DOHH2 (cell line): ENCODE results near the gene CLDN10.

Experiments used
- H3F3A ChIP-seq: fragments of 200-600 bp; sonication (generic), shearing (Covaris generic); 2 replicates; pipeline ENCODE4 v1.6.0; 2016; ENCODE audit warnings: antibody characterized with exemption, mild to moderate bottlenecking; ENCODE audit not compliant: control insufficient read depth, insufficient read depth
- H3K27ac ChIP-seq: fragments of 200-600 bp; sonication (generic); 2 replicates; pipeline ENCODE4 v1.5.1; 2014; ENCODE audit warnings: low read depth, mild to moderate bottlenecking, low read length, moderate library complexity
- H3K27me3 ChIP-seq: fragments of 200-600 bp; sonication (generic); 2 replicates; pipeline ENCODE4 v1.6.1; 2014; ENCODE audit warnings: mild to moderate bottlenecking, low read length, mixed read lengths; ENCODE audit not compliant: control insufficient read depth
- H3K36me3 ChIP-seq: fragments of 200-600 bp; sonication (generic); 2 replicates; pipeline ENCODE4 v1.6.1; 2014; ENCODE audit warnings: mild to moderate bottlenecking, low read length, moderate library complexity, mixed read lengths; ENCODE audit not compliant: control insufficient read depth
- H3K4me1 ChIP-seq: fragments of 200-600 bp; sonication (generic); 2 replicates; pipeline ENCODE4 v1.6.1; 2014; ENCODE audit warnings: mild to moderate bottlenecking, low read length, mixed read lengths; ENCODE audit not compliant: control insufficient read depth
- H3K4me2 ChIP-seq: fragments of 200-600 bp; sonication (generic); 2 replicates; pipeline ENCODE4 v1.6.0; 2014; ENCODE audit warnings: mild to moderate bottlenecking, low read length, moderate library complexity
- H3K4me3 ChIP-seq: fragments of 200-600 bp; sonication (generic); 2 replicates; pipeline ENCODE4 v1.5.1; 2014; ENCODE audit warnings: mild to moderate bottlenecking, low read length, mixed read lengths
- H3K79me2 ChIP-seq: fragments of 200-600 bp; sonication (generic); 2 replicates; pipeline ENCODE4 v1.6.1; 2014; ENCODE audit warnings: mild to moderate bottlenecking, low read length, mixed read lengths; ENCODE audit not compliant: control insufficient read depth
- H3K9me2 ChIP-seq: fragments of 200-600 bp; sonication (generic); replicated peaks from 2 replicates; pipeline ENCODE4 v1.6.1; 2014; ENCODE audit warnings: mild to moderate bottlenecking, low read length, mixed read lengths; ENCODE audit not compliant: control insufficient read depth
- H3K9me3 ChIP-seq: fragments of 200-600 bp; sonication (generic); 2 replicates; pipeline ENCODE4 v1.6.1; 2014; ENCODE audit warnings: antibody characterized with exemption, low read length, mixed read lengths; ENCODE audit not compliant: control insufficient read depth, insufficient read depth
- H4K20me1 ChIP-seq: fragments of 200-600 bp; sonication (generic); 2 replicates; pipeline ENCODE4 v1.6.0; 2014; ENCODE audit warnings: low read depth, mild to moderate bottlenecking, antibody characterized with exemption, low read length, moderate library complexity; ENCODE audit not compliant: control insufficient read depth, insufficient read depth
- CTCF ChIP-seq: fragments of 200-600 bp; sonication (generic); IDR thresholded peaks from one replicate; pipeline ENCODE4 v1.5.1; 2014; ENCODE audit warnings: antibody characterized with exemption, mild to moderate bottlenecking, low read depth, low read length; ENCODE audit not compliant: poor library complexity, severe bottlenecking
- EZH2phosphoT487 ChIP-seq: fragments of 200-600 bp; sonication (generic); IDR thresholded peaks from 2 replicates; pipeline ENCODE4 v1.6.1; 2017; ENCODE audit warnings: borderline replicate concordance, mild to moderate bottlenecking, antibody characterized with exemption, low read length, moderate library complexity, mixed read lengths

The CLDN10 gene

GRCh38 chr13:95541308-95541707 is 11.2 kb upstream of the CLDN10 start:
- H3K9me2 ChIP-seq: no peaks in the 10 kb centered on the region
- H3K4me3 ChIP-seq: no peak overlapping the region
- H3K27ac ChIP-seq: no peak overlapping the region
- TF ChIP-seq CTCF (no peak), EZH2phosphoT487 (no peak)
- H3K9me3 ChIP-seq: no peaks in the 10 kb centered on the region
- no peak overlapping the region for H3K4me2 ChIP-seq
- H3F3A ChIP-seq: no peaks in the 10 kb centered on the region
- H4K20me1 ChIP-seq: no peaks in the 10 kb centered on the region
- no peaks in the 10 kb centered on the region for H3K36me3 ChIP-seq
- no peaks in the 10 kb centered on the region for H3K79me2 ChIP-seq
- H3K4me1 ChIP-seq: no peaks in the 10 kb centered on the region
- peaks cover 3% of the 10 kb centered on the region; the same call in 1 of the 2 replicates for H3K27me3 ChIP-seq

DNA sequence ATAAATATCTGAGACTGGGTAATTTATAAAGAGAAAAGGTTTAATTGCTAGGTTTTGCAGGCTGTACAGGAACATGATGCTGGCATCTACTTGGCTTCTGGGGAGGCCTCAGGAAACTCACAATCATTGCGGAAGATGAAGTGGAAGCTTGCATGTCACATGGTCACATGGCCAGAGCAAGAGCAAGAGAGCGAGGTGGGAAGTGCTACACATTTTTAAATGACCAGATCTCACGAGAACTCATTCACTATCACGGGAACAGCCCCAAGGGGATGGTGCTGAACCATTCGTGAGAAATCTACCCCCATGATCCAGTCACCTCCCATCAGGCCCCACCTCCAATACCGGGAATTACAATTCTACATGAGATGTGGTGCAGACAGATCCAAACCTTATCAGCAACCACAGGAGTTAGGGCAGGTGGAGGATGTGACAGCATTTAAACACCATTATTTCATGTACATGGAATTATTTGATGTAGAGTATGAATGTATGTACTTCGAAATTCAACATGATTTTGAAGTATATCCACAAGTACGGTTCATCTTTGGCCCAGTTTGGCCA is 10.5 kb upstream of the CLDN10 start:
- Histone ChIP-seq H3K4me3 (no peak overlapping the region), H3K27me3 (peaks cover 3% of the 10 kb centered on the region; the same call in 1 of the 2 replicates), H3F3A (no peaks in the 10 kb centered on the region), H3K9me3 (no peaks in the 10 kb centered on the region), H3K9me2 (no peaks in the 10 kb centered on the region), H3K36me3 (no peaks in the 10 kb centered on the region), H3K27ac (no peak overlapping the region), H3K79me2 (no peaks in the 10 kb centered on the region), H3K4me1 (no peaks in the 10 kb centered on the region), H3K4me2 (no peak overlapping the region), H4K20me1 (no peaks in the 10 kb centered on the region)
- TF ChIP-seq EZH2phosphoT487 (no peak), CTCF (no peak)

GRCh38 chr13:95544293-95544692 is 8.2 kb upstream of the CLDN10 start:
- Histone ChIP-seq H3K36me3 (no peaks in the 10 kb centered on the region), H3K9me2 (no peaks in the 10 kb centered on the region), H3K4me1 (no peaks in the 10 kb centered on the region), H3K4me2 (no peak overlapping the region), H3K9me3 (no peaks in the 10 kb centered on the region), H4K20me1 (no peaks in the 10 kb centered on the region), H3K4me3 (no peak overlapping the region), H3K27ac (no peak overlapping the region), H3K27me3 (peaks cover 3% of the 10 kb centered on the region; the same call in 1 of the 2 replicates), H3F3A (no peaks in the 10 kb centered on the region), H3K79me2 (no peaks in the 10 kb centered on the region)
- no peak for TF ChIP-seq CTCF
- TF ChIP-seq EZH2phosphoT487: no peak
